BLaER1 treated with 17β-estradiol and CSF1 and Interleukin-3, amounts not matched to agents 10 nM and 100 nM (cell line): ENCODE data around the gene DAW1.
A peak's percentile ranks its signal among the peaks of the same experiment; 100 is the strongest.

Experiments used
- H3K27ac ChIP-seq, 11 experiments: shearing (Covaris generic); formaldehyde crosslinking; 2 replicates each; pipeline ENCODE4 v1.8.1; 2022
- H3K27me3 ChIP-seq, 11 experiments: shearing (Covaris generic); formaldehyde crosslinking; 2 replicates each; pipeline ENCODE4 v1.8.1; 2022
- H3K36me3 ChIP-seq, 11 experiments: shearing (Covaris generic); formaldehyde crosslinking; 2 replicates each; pipeline ENCODE4 v1.8.1; 2022
- H3K4me1 ChIP-seq, 10 experiments: shearing (Covaris generic); formaldehyde crosslinking; 2 replicates each; pipeline ENCODE4 v1.8.1; 2022
- H3K4me2 ChIP-seq, 11 experiments: shearing (Covaris generic); formaldehyde crosslinking; 2 replicates each; pipeline ENCODE4 v1.8.1; 2022
- H3K4me3 ChIP-seq, 10 experiments: shearing (Covaris generic); formaldehyde crosslinking; 2 replicates each; pipeline ENCODE4 v1.8.1; 2022
- H3K9ac ChIP-seq, 11 experiments: shearing (Covaris generic); formaldehyde crosslinking; 2 replicates each; pipeline ENCODE4 v1.8.1; 2022
- H3K9me3 ChIP-seq, 11 experiments: shearing (Covaris generic); formaldehyde crosslinking; replicated peaks in 1 of 11; 2 replicates each; pipeline ENCODE4 v1.8.1; 2022
- H4K20me1 ChIP-seq, 11 experiments: shearing (Covaris generic); formaldehyde crosslinking; 2 replicates each; pipeline ENCODE4 v1.8.1; 2022
- Cebpa-rat ChIP-seq, 11 experiments: shearing (Covaris generic); IDR thresholded peaks; 2 replicates each; pipeline ENCODE4 v1.8.1; 2022

Gene DAW1

GRCh38 chr2:227871375-227871791 is at the start of gene DAW1:
Gene DAW1 (plus strand): TSS chr2:227871631. CDS start chr2:227871690, 59 bp downstream.
- no peak within 1 kb of the TSS for H3K9ac ChIP-seq
- H3K4me2 ChIP-seq, result no peak within 1 kb of the TSS
- no peak within 1 kb of the TSS for H3K27ac ChIP-seq
- H3K9me3 ChIP-seq, result no peaks in the 10 kb centered on the region; a peak in 4 of 22 replicates
- no peaks in the 10 kb centered on the region for H3K27me3 ChIP-seq
- H3K36me3 ChIP-seq, result no peaks in the 10 kb centered on the region
- H3K4me1 ChIP-seq, result no peaks in the 10 kb centered on the region
- no peak for TF ChIP-seq Cebpa-rat (IDR thresholded peaks at IDR 0.05)
- H3K4me3 ChIP-seq, result no peak within 1 kb of the TSS
- no peaks in the 10 kb centered on the region for H4K20me1 ChIP-seq

- TF ChIP-seq Cebpa-rat (IDR thresholded peaks at IDR 0.05), result no peak
- no peaks in the 10 kb centered on the region for H3K27me3 ChIP-seq
- H3K36me3 ChIP-seq, result no peaks in the 10 kb centered on the region
- no peaks in the 10 kb centered on the region for H4K20me1 ChIP-seq
- peaks cover 0 to 34% (median 19%) of the 10 kb centered on the region in 10 experiments; a peak in 17 of 20 replicates for H3K4me1 ChIP-seq
- no peak overlapping the region for H3K9ac ChIP-seq
- no peak overlapping the region for H3K4me2 ChIP-seq
- H3K27ac ChIP-seq, result no peak overlapping the region
- no peaks in the 10 kb centered on the region for H3K9me3 ChIP-seq
- H3K4me3 ChIP-seq, result no peak overlapping the region
Observed at GRCh38 chr2:227822416-227823003, 48.9 kb upstream of the DAW1 start.

GRCh38 chr2:227823922-227824321 is 47.5 kb upstream of the DAW1 start:
- Histone ChIP-seq H3K4me1 (peaks cover 0 to 19% (median 5%) of the 10 kb centered on the region in 10 experiments; a peak in 15 of 20 replicates), H3K9ac (no peak overlapping the region), H3K27ac (no peak overlapping the region), H3K4me2 (no peak overlapping the region), H3K27me3 (no peaks in the 10 kb centered on the region), H3K4me3 (no peak overlapping the region), H4K20me1 (no peaks in the 10 kb centered on the region), H3K9me3 (no peaks in the 10 kb centered on the region), H3K36me3 (no peaks in the 10 kb centered on the region)
- no peak for TF ChIP-seq Cebpa-rat (IDR thresholded peaks at IDR 0.05)

- Histone ChIP-seq H3K36me3 (no peaks in the 10 kb centered on the region), H4K20me1 (no peaks in the 10 kb centered on the region), H3K9me3 (no peaks in the 10 kb centered on the region), H3K4me3 (no peak overlapping the region), H3K27ac (no peak overlapping the region), H3K27me3 (no peaks in the 10 kb centered on the region), H3K9ac (no peak overlapping the region), H3K4me2 (no peak overlapping the region), H3K4me1 (peaks cover 0 to 12% (median 0%) of the 10 kb centered on the region in 10 experiments; a peak in 4 of 20 replicates)
- TF ChIP-seq Cebpa-rat (IDR thresholded peaks at IDR 0.05), result no peak
Observed at GRCh38 chr2:227824711-227825110, 46.7 kb upstream of the DAW1 start.

GRCh38 chr2:227826019-227826521 is 45.4 kb upstream of the DAW1 start:
- H3K4me3 ChIP-seq, result no peak overlapping the region
- no peaks in the 10 kb centered on the region for H4K20me1 ChIP-seq
- no peak overlapping the region for H3K9ac ChIP-seq
- no peaks in the 10 kb centered on the region for H3K27me3 ChIP-seq
- H3K4me2 ChIP-seq, result no peak overlapping the region
- H3K27ac ChIP-seq, result no peak overlapping the region
- no peaks in the 10 kb centered on the region for H3K9me3 ChIP-seq
- no peak for TF ChIP-seq Cebpa-rat (IDR thresholded peaks at IDR 0.05)
- no peaks in the 10 kb centered on the region for H3K36me3 ChIP-seq
- no peaks in the 10 kb centered on the region; a peak in 1 of 20 replicates for H3K4me1 ChIP-seq

- Histone ChIP-seq H3K4me2 (no peak overlapping the region), H3K27me3 (no peaks in the 10 kb centered on the region), H3K27ac (no peak overlapping the region)
Observed at GRCh38 chr2:227826563-227826962, 44.9 kb upstream of the DAW1 start.

GRCh38 chr2:227827143-227827542 is 44.3 kb upstream of the DAW1 start:
- Histone ChIP-seq H3K27ac (no peak overlapping the region), H3K9me3 (no peaks in the 10 kb centered on the region), H3K27me3 (no peaks in the 10 kb centered on the region), H3K4me1 (no peaks in the 10 kb centered on the region), H4K20me1 (no peaks in the 10 kb centered on the region), H3K36me3 (no peaks in the 10 kb centered on the region), H3K4me3 (no peak overlapping the region), H3K9ac (no peak overlapping the region), H3K4me2 (no peak overlapping the region)
- TF ChIP-seq Cebpa-rat (IDR thresholded peaks at IDR 0.05), result no peak

More at GRCh38 chr2:227826563-227826962, 44.9 kb upstream of the DAW1 start:
- no peaks in the 10 kb centered on the region for H4K20me1 ChIP-seq
- no peaks in the 10 kb centered on the region for H3K9me3 ChIP-seq
- no peaks in the 10 kb centered on the region for H3K36me3 ChIP-seq
- no peak overlapping the region for H3K4me3 ChIP-seq
- no peak overlapping the region for H3K9ac ChIP-seq
- no peak for TF ChIP-seq Cebpa-rat (IDR thresholded peaks at IDR 0.05)
- H3K4me1 ChIP-seq, result no peaks in the 10 kb centered on the region

- Histone ChIP-seq H3K4me2 (no peak overlapping the region), H3K4me3 (no peak overlapping the region), H3K27me3 (no peaks in the 10 kb centered on the region), H3K9ac (no peak overlapping the region), H4K20me1 (no peaks in the 10 kb centered on the region), H3K27ac (no peak overlapping the region), H3K36me3 (no peaks in the 10 kb centered on the region), H3K4me1 (no peaks in the 10 kb centered on the region), H3K9me3 (no peaks in the 10 kb centered on the region)
- TF ChIP-seq Cebpa-rat (IDR thresholded peaks at IDR 0.05), result no peak
Observed at GRCh38 chr2:227828477-227828912, 42.9 kb upstream of the DAW1 start.

- H3K27me3 ChIP-seq, result no peaks in the 10 kb centered on the region
- H3K4me1 ChIP-seq, result peaks cover 0 to 3% (median 0%) of the 10 kb centered on the region in 10 experiments; a peak in 2 of 20 replicates
- H3K9me3 ChIP-seq, result no peaks in the 10 kb centered on the region
- no peak overlapping the region for H3K4me3 ChIP-seq
- H4K20me1 ChIP-seq, result no peaks in the 10 kb centered on the region
- TF ChIP-seq Cebpa-rat (IDR thresholded peaks at IDR 0.05), result no peak
- no peak overlapping the region for H3K27ac ChIP-seq
- H3K36me3 ChIP-seq, result no peaks in the 10 kb centered on the region
- no peak overlapping the region for H3K4me2 ChIP-seq
- no peak overlapping the region for H3K9ac ChIP-seq
Observed at GRCh38 chr2:227829337-227829736, 42.1 kb upstream of the DAW1 start.

GRCh38 chr2:227834423-227834822 is 37.0 kb upstream of the DAW1 start:
- Histone ChIP-seq H3K9me3 (peaks cover 0 to 10% (median 0%) of the 10 kb centered on the region in 11 experiments; a peak in 1 of 22 replicates), H4K20me1 (no peaks in the 10 kb centered on the region), H3K4me3 (no peak overlapping the region), H3K4me2 (peak overlapping the region in 3 of 11 experiments; percentile 5 to 25 (median 23); a peak in 2 of 22 replicates), H3K9ac (no peak overlapping the region), H3K36me3 (no peaks in the 10 kb centered on the region), H3K27me3 (no peaks in the 10 kb centered on the region), H3K4me1 (peaks cover 0 to 17% (median 0%) of the 10 kb centered on the region in 10 experiments; a peak in 6 of 20 replicates), H3K27ac (no peak overlapping the region)
- no peak for TF ChIP-seq Cebpa-rat (IDR thresholded peaks at IDR 0.05)
